Lung (tissue), 12 donors: ENCODE measurements around the gene TMEM14B. TPM values are rescaled to one million over a fixed set of nuclear protein-coding genes. Genes with fewer than 3 reads are reported as not detected.

ENCODE experiments used
- ATAC-seq: fragments of 200-7000 bp; cut with Tn5 transposase; one replicate; pipeline ENCODE4 v1.9.1; 2020; ENCODE audit warnings: moderate number of reproducible peaks; ENCODE audit not compliant: insufficient read depth, low FRiP score
- DNase-seq, 3 donors: peaks; one replicate each; pipeline ENCODE4 v3.0.0-alpha.2; 2013 to 2017
- H3K27ac ChIP-seq, 2 donors: one replicate each; pipeline ENCODE4 v1.5.1; 2013; ENCODE audit warnings: mild to moderate bottlenecking in 2 of 2, moderate library complexity in 2 of 2, control low read depth in 1 of 2, inconsistent platforms in 1 of 2, low read depth in 1 of 2, low read length in 1 of 2
- H3K27me3 ChIP-seq, 3 donors: one replicate each; pipeline ENCODE4 v1.5.1; 2013; ENCODE audit warnings: low read length in 2 of 3; ENCODE audit not compliant: control insufficient read depth in 3 of 3, insufficient read depth in 3 of 3
- H3K36me3 ChIP-seq, 4 donors: one replicate each; pipeline ENCODE4 v1.5.1; 2013; ENCODE audit warnings: low read length in 4 of 4, mild to moderate bottlenecking in 1 of 4, moderate library complexity in 1 of 4; ENCODE audit not compliant: control insufficient read depth in 4 of 4, insufficient read depth in 4 of 4
- H3K4me1 ChIP-seq, 5 donors: one replicate each; pipeline ENCODE4 v1.5.1; 2013; ENCODE audit warnings: low read length in 5 of 5, mild to moderate bottlenecking in 2 of 5, moderate library complexity in 1 of 5; ENCODE audit not compliant: control insufficient read depth in 5 of 5, insufficient read depth in 5 of 5
- H3K4me3 ChIP-seq: one replicate; pipeline ENCODE4 v1.5.1; 2013; ENCODE audit warnings: mild to moderate bottlenecking, control low read depth, moderate library complexity
- H3K9ac ChIP-seq, 2 donors: one replicate each; pipeline ENCODE4 v1.5.1; 2013; ENCODE audit warnings: low read length in 2 of 2, control low read depth in 1 of 2; ENCODE audit not compliant: insufficient read depth in 1 of 2
- H3K9me3 ChIP-seq, 4 donors: one replicate each; pipeline ENCODE4 v1.5.1; 2013; ENCODE audit warnings: low read length in 3 of 4, mild to moderate bottlenecking in 1 of 4, moderate library complexity in 1 of 4; ENCODE audit not compliant: control insufficient read depth in 4 of 4, insufficient read depth in 3 of 4
- CTCF ChIP-seq: IDR thresholded peaks from 2 replicates; pipeline ENCODE4 v1.5.1; 2012; ENCODE audit warnings: mild to moderate bottlenecking; ENCODE audit errors: control extremely low read depth, extremely low read depth
- WGBS, 2 donors: extraction: QIAGEN DNeasy Blood & Tissue Kit; methylation state at CpG; one replicate each; pipeline ENCODE4 v1.1.7; 2013; 5-methylcytosine and 5-hydroxymethylcytosine counted together
- polyA plus RNA-seq, 2 donors: library from polyadenylated mRNA; stranded (reverse); fragments of 200-250 nt; gene quantifications; one replicate each; pipeline ENCODE4 v1.2.1, GENCODE V29; 2013
- total RNA-seq, 2 donors: library from RNA; depleted of rRNA in 1 of 2; stranded (reverse); fragments of >200 nt in 1 of 2; gene quantifications; one replicate each; pipeline ENCODE4 v1.2.1, GENCODE V29; 2014 to 2021
- donor health status: control.
- donor health status: control.
- donor health status: Bipolar disorder and iron deficiency.
- donor health status: healthy.
- donor health status: DM: yes; HTN: yes; CAD: no.

The TMEM14B gene
- total and polyA plus RNA-seq, 4 donors: 45.6 to 112 (median 62.4) TPM

GRCh38 chr6:10792101-10792500, 44.5 kb downstream of the TMEM14B start:
- ATAC-seq (no peak), DNase-seq (no peak)
- H3K27me3 ChIP-seq: no peaks in the 10 kb centered on the region
- no peak overlapping the region for H3K9ac ChIP-seq
- H3K4me3 ChIP-seq: no peak overlapping the region
- no peaks in the 10 kb centered on the region for H3K9me3 ChIP-seq
- no peaks in the 10 kb centered on the region for H3K4me1 ChIP-seq
- H3K36me3 ChIP-seq: peaks cover 0 to 7% (median 2%) of the 10 kb centered on the region in 4 donors
- WGBS, 2 donors: 91% methylated on average over 5 of the region's 5 CpGs
- TF ChIP-seq CTCF: no peak
- no peak overlapping the region for H3K27ac ChIP-seq

GRCh38 chr6:10793035-10793434, 45.4 kb downstream of the TMEM14B start:
- DNase-seq (no peak), ATAC-seq (no peak)
- no peak overlapping the region for H3K4me3 ChIP-seq
- TF ChIP-seq CTCF: no peak
- no peak overlapping the region for H3K27ac ChIP-seq
- H3K4me1 ChIP-seq: no peaks in the 10 kb centered on the region
- H3K36me3 ChIP-seq: peaks cover 0 to 7% (median 2%) of the 10 kb centered on the region in 4 donors
- H3K9ac ChIP-seq: no peak overlapping the region
- WGBS, 2 donors: 90 to 97% methylated on average over 3 of the region's 3 CpGs
- H3K9me3 ChIP-seq: no peaks in the 10 kb centered on the region
- no peaks in the 10 kb centered on the region for H3K27me3 ChIP-seq

- Histone ChIP-seq H3K36me3 (peaks cover 0 to 7% (median 2%) of the 10 kb centered on the region in 4 donors), H3K4me3 (no peak overlapping the region)
- WGBS, 2 donors: 83 to 85% methylated on average over 6 of the region's 6 CpGs
Measured at GRCh38 chr6:10793695-10794094, 46.1 kb downstream of the TMEM14B start.

More at GRCh38 chr6:10793695-10794094, 46.1 kb downstream of the TMEM14B start:
- DNase-seq: no peak
- Histone ChIP-seq H3K9ac (no peak overlapping the region), H3K27ac (no peak overlapping the region), H3K27me3 (no peaks in the 10 kb centered on the region), H3K4me1 (no peaks in the 10 kb centered on the region), H3K9me3 (no peaks in the 10 kb centered on the region)
- no peak for TF ChIP-seq CTCF
- no peak for ATAC-seq
